MM.1S (cell line): ENCODE data around the gene THRB.

Experiments
- DNase-seq: peaks from one replicate; pipeline ENCODE4 v3.0.0-alpha.2; 2015
- H2AFZ ChIP-seq: fragments of 300-600 bp; sonication (generic); 2 replicates; pipeline ENCODE4 v1.6.0; 2016; ENCODE audit warnings: antibody characterized with exemption, low read length
- H3F3A ChIP-seq: fragments of 300-600 bp; sonication (generic); 2 replicates; pipeline ENCODE4 v1.6.1; 2016; ENCODE audit warnings: mild to moderate bottlenecking, antibody characterized with exemption, low read length, moderate library complexity, mixed read lengths; ENCODE audit not compliant: insufficient read depth
- H3K27ac ChIP-seq: fragments of 300-600 bp; sonication (generic); 2 replicates; pipeline ENCODE4 v1.5.1; 2016; ENCODE audit warnings: mild to moderate bottlenecking, low read length
- H3K27me3 ChIP-seq: fragments of 300-600 bp; sonication (generic); replicated peaks from 2 replicates; pipeline ENCODE4 v1.6.0; 2016; ENCODE audit warnings: low read length; ENCODE audit not compliant: insufficient read depth
- H3K36me3 ChIP-seq: fragments of 300-600 bp; sonication (generic); replicated peaks from 2 replicates; pipeline ENCODE4 v1.6.1; 2016; ENCODE audit warnings: mild to moderate bottlenecking, low read length, mixed read lengths; ENCODE audit not compliant: insufficient read depth
- H3K4me1 ChIP-seq: fragments of 300-600 bp; sonication (generic); 2 replicates; pipeline ENCODE4 v1.6.1; 2016; ENCODE audit warnings: low read length, mixed read lengths
- H3K4me2 ChIP-seq: fragments of 300-600 bp; sonication (generic); 2 replicates; pipeline ENCODE4 v1.6.0; 2016; ENCODE audit warnings: low read depth, low read length
- H3K4me3 ChIP-seq: fragments of 300-600 bp; sonication (generic); 2 replicates; pipeline ENCODE4 v1.5.1; 2016; ENCODE audit warnings: low read length, mixed read lengths
- H3K79me2 ChIP-seq: fragments of 300-600 bp; sonication (generic); 2 replicates; pipeline ENCODE4 v1.6.1; 2016; ENCODE audit warnings: mixed run types, low read length, mixed read lengths
- H3K9ac ChIP-seq: fragments of 300-600 bp; sonication (generic); 2 replicates; pipeline ENCODE4 v1.6.1; 2016; ENCODE audit warnings: low read length, mixed read lengths
- H3K9me2 ChIP-seq: fragments of 300-600 bp; sonication (generic); replicated peaks from 2 replicates; pipeline ENCODE4 v1.6.1; 2016; ENCODE audit warnings: mild to moderate bottlenecking, low read length, mixed read lengths; ENCODE audit not compliant: insufficient read depth
- H3K9me3 ChIP-seq: fragments of 300-600 bp; sonication (generic); replicated peaks from 2 replicates; pipeline ENCODE4 v1.6.1; 2016; ENCODE audit warnings: mild to moderate bottlenecking, low read length, mixed read lengths; ENCODE audit not compliant: insufficient read depth
- H4K20me1 ChIP-seq: fragments of 300-600 bp; sonication (generic); 2 replicates; pipeline ENCODE4 v1.6.1; 2016; ENCODE audit warnings: mild to moderate bottlenecking, low read length, moderate library complexity, mixed read lengths; ENCODE audit not compliant: insufficient read depth
- EZH2 ChIP-seq: fragments of 300-600 bp; sonication (generic); optimal IDR thresholded peaks from 2 replicates; pipeline ENCODE3; 2017; ENCODE audit warnings: low read depth, mild to moderate bottlenecking, antibody characterized with exemption, low read length, mixed read lengths
- EZH2phosphoT487 ChIP-seq: fragments of 300-600 bp; sonication (generic); IDR thresholded peaks from 2 replicates; pipeline ENCODE4 v1.6.1; 2018; ENCODE audit warnings: antibody characterized with exemption, low read length
- TF ChIP-seq, protein P1 (sequence below): fragments of 300-600 bp; sonication (generic); IDR thresholded peaks from 2 replicates; pipeline ENCODE4 v1.5.1; 2016; ENCODE audit warnings: antibody characterized with exemption, low read length, mixed read lengths

The THRB gene

DNA sequence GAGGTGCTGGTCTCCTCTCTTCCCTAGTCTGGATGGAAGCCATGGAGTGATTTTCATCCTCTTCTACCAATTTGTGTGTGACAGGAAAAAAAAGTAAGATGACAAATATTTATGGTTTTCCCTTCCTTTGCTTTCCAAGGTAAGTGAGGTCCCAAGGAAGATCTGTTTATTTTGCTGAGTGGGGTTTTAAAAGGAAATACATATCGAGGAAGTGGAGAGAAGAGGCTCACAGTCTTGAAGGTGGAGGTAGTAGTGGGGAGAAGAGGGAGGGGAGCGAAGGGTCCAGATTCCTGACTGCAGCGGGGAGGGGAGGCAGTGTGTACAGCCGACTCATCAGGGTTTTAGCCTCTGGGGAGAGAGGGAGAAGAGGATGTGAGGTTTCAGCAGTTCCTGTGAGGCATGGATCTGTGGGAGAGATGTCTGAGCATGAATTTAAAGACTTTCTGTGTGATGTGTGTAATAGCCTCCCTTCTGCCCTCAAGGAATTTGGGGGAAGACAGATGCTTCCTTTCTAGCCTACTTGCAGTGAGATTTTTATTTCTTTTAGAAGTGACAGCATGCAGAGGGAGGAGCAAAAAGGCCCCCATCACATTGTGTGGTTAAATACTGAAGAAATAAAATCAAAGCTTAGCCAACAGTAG, 272.4 kb downstream of the THRB start:
- Histone ChIP-seq H3K9ac (no peak overlapping the region), H3F3A (no peaks in the 10 kb centered on the region), H3K4me2 (no peak overlapping the region)

DNA sequence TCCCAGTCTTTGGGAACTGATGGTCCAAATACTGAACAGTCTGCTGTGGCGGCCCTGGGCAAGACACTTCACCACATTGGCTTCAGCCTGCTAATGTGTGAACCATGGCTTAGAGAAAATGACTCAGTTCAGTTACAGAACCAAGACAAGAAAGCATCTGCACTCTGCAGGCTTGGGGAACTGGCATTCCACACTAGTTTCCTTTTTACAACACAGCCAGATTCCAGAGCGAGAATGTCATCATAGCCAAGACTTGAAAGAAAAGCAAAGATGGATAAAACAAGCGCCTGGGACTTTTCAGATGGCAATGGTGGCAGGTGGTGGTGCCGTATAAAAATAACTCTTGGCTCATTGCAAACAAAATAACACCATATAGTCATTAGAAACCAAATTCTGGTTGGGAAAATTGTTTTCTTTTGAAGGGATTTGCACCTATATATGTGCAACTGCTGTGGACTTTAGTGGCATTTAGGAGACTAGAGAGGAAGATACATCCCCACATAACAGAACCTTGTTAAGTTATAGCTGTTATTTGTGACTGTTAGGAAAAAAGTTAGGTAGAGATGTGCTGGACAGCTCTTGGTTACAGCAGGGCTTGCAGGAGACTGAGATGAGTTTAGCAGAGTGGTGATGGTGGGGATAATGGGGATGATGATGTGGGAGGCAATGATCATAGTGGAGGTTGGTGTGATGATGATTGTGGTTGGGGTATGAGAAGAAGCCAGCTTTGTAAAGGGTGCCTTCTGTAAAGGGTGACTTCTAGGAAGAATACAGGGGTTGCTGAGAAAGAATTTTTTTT, 273.6 kb downstream of the THRB start:
- Histone ChIP-seq H3K9me3 (no peaks in the 10 kb centered on the region; the same call in 1 of the 2 replicates), H3K4me3 (no peak overlapping the region), H3K4me1 (no peaks in the 10 kb centered on the region), H3K4me2 (no peak overlapping the region), H3K9me2 (no peaks in the 10 kb centered on the region), H3K27me3 (no peaks in the 10 kb centered on the region), H3K9ac (no peak overlapping the region), H3F3A (no peaks in the 10 kb centered on the region), H3K36me3 (no peaks in the 10 kb centered on the region), H2AFZ (no peak overlapping the region), H3K79me2 (no peaks in the 10 kb centered on the region), H3K27ac (no peak overlapping the region), H4K20me1 (no peaks in the 10 kb centered on the region)
- TF ChIP-seq EZH2: no peak
- no peak for TF ChIP-seq EZH2phosphoT487
- TF ChIP-seq, protein P1, sequence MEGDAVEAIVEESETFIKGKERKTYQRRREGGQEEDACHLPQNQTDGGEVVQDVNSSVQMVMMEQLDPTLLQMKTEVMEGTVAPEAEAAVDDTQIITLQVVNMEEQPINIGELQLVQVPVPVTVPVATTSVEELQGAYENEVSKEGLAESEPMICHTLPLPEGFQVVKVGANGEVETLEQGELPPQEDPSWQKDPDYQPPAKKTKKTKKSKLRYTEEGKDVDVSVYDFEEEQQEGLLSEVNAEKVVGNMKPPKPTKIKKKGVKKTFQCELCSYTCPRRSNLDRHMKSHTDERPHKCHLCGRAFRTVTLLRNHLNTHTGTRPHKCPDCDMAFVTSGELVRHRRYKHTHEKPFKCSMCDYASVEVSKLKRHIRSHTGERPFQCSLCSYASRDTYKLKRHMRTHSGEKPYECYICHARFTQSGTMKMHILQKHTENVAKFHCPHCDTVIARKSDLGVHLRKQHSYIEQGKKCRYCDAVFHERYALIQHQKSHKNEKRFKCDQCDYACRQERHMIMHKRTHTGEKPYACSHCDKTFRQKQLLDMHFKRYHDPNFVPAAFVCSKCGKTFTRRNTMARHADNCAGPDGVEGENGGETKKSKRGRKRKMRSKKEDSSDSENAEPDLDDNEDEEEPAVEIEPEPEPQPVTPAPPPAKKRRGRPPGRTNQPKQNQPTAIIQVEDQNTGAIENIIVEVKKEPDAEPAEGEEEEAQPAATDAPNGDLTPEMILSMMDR: no peak
- no peak for DNase-seq

More for the DNA sequence above, 272.4 kb downstream of the THRB start:
- Histone ChIP-seq H3K27ac (no peak overlapping the region), H3K9me2 (no peaks in the 10 kb centered on the region), H3K79me2 (no peaks in the 10 kb centered on the region), H2AFZ (no peak overlapping the region), H3K4me3 (no peak overlapping the region), H3K9me3 (no peaks in the 10 kb centered on the region; the same call in 1 of the 2 replicates), H3K27me3 (no peaks in the 10 kb centered on the region), H4K20me1 (no peaks in the 10 kb centered on the region), H3K36me3 (no peaks in the 10 kb centered on the region), H3K4me1 (no peaks in the 10 kb centered on the region)
- no peak for DNase-seq
- no peak for TF ChIP-seq EZH2
- no peak for TF ChIP-seq EZH2phosphoT487
- TF ChIP-seq, protein P1: no peak

DNA sequence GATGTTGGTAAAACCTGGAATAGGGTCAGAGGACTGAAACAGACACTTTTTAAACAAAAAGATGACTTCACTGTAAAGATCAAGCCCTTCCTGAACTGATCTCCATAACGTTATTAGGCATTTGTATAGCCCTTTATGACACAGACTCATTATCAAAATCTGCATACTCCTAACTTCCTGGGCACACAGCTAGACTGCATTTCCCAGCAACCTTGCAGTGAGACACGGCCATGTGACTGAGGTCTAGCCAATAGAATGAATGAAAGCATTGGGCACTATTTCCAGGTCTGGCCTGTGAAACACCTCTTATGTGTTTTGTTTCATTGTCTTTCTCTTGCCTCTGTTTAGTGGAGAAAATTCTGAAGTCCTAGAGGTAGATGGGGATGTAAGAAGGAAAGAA, 279.1 kb downstream of the THRB start:
- H3F3A ChIP-seq: no peaks in the 10 kb centered on the region
- no peak overlapping the region for H3K4me3 ChIP-seq
- H3K9me2 ChIP-seq: no peaks in the 10 kb centered on the region
- no peak overlapping the region for H3K4me2 ChIP-seq
- DNase-seq: no peak
- H3K27me3 ChIP-seq: no peaks in the 10 kb centered on the region
- TF ChIP-seq, protein P1: no peak
- TF ChIP-seq EZH2 (no peak), EZH2phosphoT487 (no peak)
- no peak overlapping the region for H3K9ac ChIP-seq
- no peaks in the 10 kb centered on the region; the same call in 1 of the 2 replicates for H3K9me3 ChIP-seq
- H3K27ac ChIP-seq: no peak overlapping the region
- no peak overlapping the region for H2AFZ ChIP-seq
- H3K4me1 ChIP-seq: no peaks in the 10 kb centered on the region
- no peaks in the 10 kb centered on the region for H3K79me2 ChIP-seq
- no peaks in the 10 kb centered on the region for H4K20me1 ChIP-seq
- H3K36me3 ChIP-seq: no peaks in the 10 kb centered on the region
